Transverse colon (tissue), 4 donors: ENCODE data around the gene PCDHGA3.

ENCODE experiments used
- CTCF ChIP-seq, 5 experiments: fragments of 200-600 bp in 3 of 5; fragments of 450-650 bp in 2 of 5; sonication (generic) in 3 of 5; IDR thresholded peaks; 1 replicate in 2 of 5; 2 replicates in 3 of 5; pipeline ENCODE4 v1.5.1; 2016 to 2017; ENCODE audit warnings: antibody characterized with exemption in 5 of 5, inconsistent platforms in 3 of 5, mild to moderate bottlenecking in 2 of 5, moderate library complexity in 1 of 5
- POLR2AphosphoS5 ChIP-seq, 3 donors: sonication (generic); formaldehyde crosslinking; IDR thresholded peaks; one replicate each; pipeline ENCODE4 v1.6.1; 2016; ENCODE audit warnings: antibody characterized with exemption in 3 of 3

GRCh38 chr5:141363952-141364660 is 20.5 kb downstream of the PCDHGA3 start, which contains the start of gene PCDHGA5:
- TF ChIP-seq POLR2AphosphoS5 (IDR thresholded peaks at IDR 0.05) (no peak), CTCF (IDR thresholded peaks at IDR 0.05) (no peak)
